SK-N-SH (cell line): ENCODE results near the gene PSMD6. TPM values are rescaled to one million over a fixed set of nuclear protein-coding genes. Genes with fewer than 3 reads are reported as not detected.

Experiments
- CTCF ChIA-PET: fragments of 300-600, 350-600 bp; formaldehyde crosslinking; extraction: SDS; loops from one replicate; lab custom pipeline; 2021; lab: Yijun Ruan, JAX
- POLR2A ChIA-PET: fragments of 350-600 bp; sonication (Branson Sonifier 250); formaldehyde crosslinking; extraction: SDS; loops from one replicate; lab custom pipeline; 2020; ENCODE audit warnings: antibody characterized with exemption, inconsistent platforms; lab: Yijun Ruan, JAX
- DNase-seq: peaks from one replicate; pipeline ENCODE4 v3.0.0; 2012
- H2AFZ ChIP-seq: fragments of 200-600 bp; sonication (generic); 2 replicates; pipeline ENCODE4 v1.8.1; 2016; ENCODE audit warnings: antibody characterized with exemption, mild to moderate bottlenecking, low read depth
- H3F3A ChIP-seq: fragments of 200-600 bp; sonication (generic); replicated peaks from 2 replicates; pipeline ENCODE3; 2016; ENCODE audit warnings: antibody characterized with exemption, mild to moderate bottlenecking; ENCODE audit not compliant: insufficient read depth
- H3K27ac ChIP-seq, 2 experiments: fragments of 200-500 bp in 1 of 2; fragments of 200-600 bp in 1 of 2; sonication (Bioruptor generic) in 1 of 2; sonication (generic), shearing (Covaris generic) in 1 of 2; 2 replicates each; pipeline versions ENCODE4 v1.5.1 to v1.6.1; 2014 to 2016; ENCODE audit warnings: low read depth in 2 of 2, inconsistent platforms in 1 of 2, low read length in 1 of 2, mild to moderate bottlenecking in 1 of 2, mixed read lengths in 1 of 2
- H3K27me3 ChIP-seq: fragments of 200-600 bp; sonication (generic), shearing (Covaris generic); 2 replicates; pipeline ENCODE4 v1.6.1; 2016; ENCODE audit warnings: mixed run types; ENCODE audit not compliant: insufficient read depth
- H3K36me3 ChIP-seq, 2 experiments: fragments of 200-500 bp in 1 of 2; fragments of 200-600 bp in 1 of 2; sonication (Bioruptor generic) in 1 of 2; sonication (generic) in 1 of 2; replicated peaks in 1 of 2; 2 replicates each; pipeline versions ENCODE3 to v1.5.1; 2014 to 2016; ENCODE audit warnings: low read length in 1 of 2, mild to moderate bottlenecking in 1 of 2; ENCODE audit not compliant: insufficient read depth in 2 of 2, control insufficient read depth in 1 of 2
- H3K4me1 ChIP-seq, 2 experiments: fragments of 200-500 bp in 1 of 2; fragments of 200-600 bp in 1 of 2; sonication (Bioruptor generic) in 1 of 2; sonication (generic), shearing (Covaris generic) in 1 of 2; 2 replicates each; pipeline versions ENCODE4 v1.5.1 to v1.6.1; 2014 to 2016; ENCODE audit warnings: low read depth in 1 of 2, low read length in 1 of 2, mixed run types in 1 of 2; ENCODE audit not compliant: insufficient read depth in 2 of 2, control insufficient read depth in 1 of 2
- H3K4me2 ChIP-seq: fragments of 200-600 bp; sonication (generic), shearing (Covaris generic); 2 replicates; pipeline ENCODE4 v1.6.1; 2017; ENCODE audit warnings: mixed run types
- H3K4me3 ChIP-seq, 2 experiments: fragments of 200-500 bp in 1 of 2; fragments of 200-600 bp in 1 of 2; sonication (Bioruptor generic) in 1 of 2; sonication (generic), shearing (Covaris generic) in 1 of 2; 2 replicates each; pipeline versions ENCODE4 v1.5.1 to v1.8.1; 2014 to 2016; ENCODE audit warnings: low read depth in 2 of 2, inconsistent platforms in 1 of 2, low read length in 1 of 2, mild to moderate bottlenecking in 1 of 2, mixed read lengths in 1 of 2, moderate library complexity in 1 of 2
- H3K79me2 ChIP-seq: fragments of 200-600 bp; sonication (generic); 2 replicates; pipeline ENCODE4 v1.8.1; 2017; ENCODE audit warnings: mild to moderate bottlenecking; ENCODE audit not compliant: insufficient read depth
- H3K9ac ChIP-seq: fragments of 200-600 bp; sonication (generic); 2 replicates; pipeline ENCODE4 v1.6.1; 2017; ENCODE audit warnings: mixed run types
- H3K9me2 ChIP-seq: fragments of 200-600 bp; sonication (generic); 2 replicates; pipeline ENCODE4 v1.6.1; 2017; ENCODE audit warnings: mixed run types
- H3K9me3 ChIP-seq: fragments of 200-600 bp; sonication (generic); 2 replicates; pipeline ENCODE4 v1.6.1; 2017; ENCODE audit warnings: mixed run types, mild to moderate bottlenecking, moderate library complexity
- H4K20me1 ChIP-seq: fragments of 200-600 bp; sonication (generic); 2 replicates; pipeline ENCODE4 v1.6.1; 2017; ENCODE audit warnings: mild to moderate bottlenecking, mixed run types; ENCODE audit not compliant: insufficient read depth
- CHD2 ChIP-seq: fragments of 150-350 bp; IDR thresholded peaks from 2 replicates; pipeline ENCODE4 v1.6.1; 2018; ENCODE audit warnings: low read length; ENCODE audit not compliant: partially characterized antibody
- EP300 ChIP-seq, 2 experiments: IDR thresholded peaks; 2 replicates each; pipeline versions ENCODE4 v1.4.0 to v1.6.1; 2012; ENCODE audit warnings: borderline replicate concordance in 1 of 2, low read depth in 1 of 2, low read length in 1 of 2
- FOSL2 ChIP-seq: IDR thresholded peaks from 2 replicates; pipeline ENCODE4 v1.4.0; 2012; ENCODE audit warnings: low read depth, mild to moderate bottlenecking, moderate library complexity, borderline replicate concordance
- FOXJ3 ChIP-seq: sonication (generic); formaldehyde crosslinking; IDR thresholded peaks from 2 replicates; pipeline ENCODE4 v1.5.1; 2020; ENCODE audit warnings: mild to moderate bottlenecking, missing genetic modification reagents
- GABPA ChIP-seq: IDR thresholded peaks from 2 replicates; pipeline ENCODE4 v1.4.0; 2012; ENCODE audit warnings: low read depth, mild to moderate bottlenecking
- IRF3 ChIP-seq: fragments of 150-350 bp; IDR thresholded peaks from 2 replicates; pipeline ENCODE4 v1.6.1; 2016; ENCODE audit warnings: mild to moderate bottlenecking, low read depth, low read length
- JUND ChIP-seq: IDR thresholded peaks from 2 replicates; pipeline ENCODE4 v1.4.0; 2012
- NFIC ChIP-seq: IDR thresholded peaks from 2 replicates; pipeline ENCODE4 v1.4.0; 2012; ENCODE audit warnings: borderline replicate concordance
- NRF1 ChIP-seq: IDR thresholded peaks from 2 replicates; pipeline ENCODE4 v1.6.1; 2012; ENCODE audit warnings: low read depth, mild to moderate bottlenecking, low read length
- POLR2AphosphoS5 ChIP-seq: IDR thresholded peaks from 2 replicates; pipeline ENCODE4 v1.6.1; 2012; ENCODE audit warnings: low read depth, low read length
- RAD21 ChIP-seq: IDR thresholded peaks from 2 replicates; pipeline ENCODE4 v1.6.1; 2012; ENCODE audit warnings: mild to moderate bottlenecking, low read length
- RCOR1 ChIP-seq: fragments of 150-350 bp; IDR thresholded peaks from 2 replicates; pipeline ENCODE4 v1.6.1; 2017; ENCODE audit warnings: antibody characterized with exemption, low read length
- RFX5 ChIP-seq: IDR thresholded peaks from 2 replicates; pipeline ENCODE4 v1.6.1; 2012; ENCODE audit warnings: mild to moderate bottlenecking, improper control_type of control experiment, low read length
- TAF1 ChIP-seq: IDR thresholded peaks from 2 replicates; pipeline ENCODE4 v1.6.1; 2012; ENCODE audit warnings: low read depth, mild to moderate bottlenecking, low read length, moderate library complexity, borderline replicate concordance
- WGBS: methylation state at CpG from one replicate; pipeline ENCODE4 v1.1.6; 2017; ENCODE audit warnings: low lambda C conversion rate; 5-methylcytosine and 5-hydroxymethylcytosine counted together
- polyA plus RNA-seq, 3 experiments: library from polyadenylated mRNA; depleted of rRNA; stranded (reverse); fragments of >200 nt; gene quantifications; 2 replicates each; pipeline ENCODE4 v1.2.3, GENCODE V29; 2012
- TF ChIP-seq, protein P1 (sequence below): fragments of 150-350 bp; IDR thresholded peaks from 2 replicates; pipeline ENCODE4 v1.6.1; 2017; ENCODE audit warnings: antibody characterized with exemption, low read length, low read depth, borderline replicate concordance
- TF ChIP-seq, protein P2 (sequence below): IDR thresholded peaks from 2 replicates; pipeline ENCODE4 v1.4.0; 2012; ENCODE audit warnings: low read depth, borderline replicate concordance
- TF ChIP-seq, protein P3 (sequence below): IDR thresholded peaks from 2 replicates; pipeline ENCODE4 v1.4.0; 2012; ENCODE audit warnings: low read depth

PSMD6 gene
- polyA plus RNA-seq, 1 of the 3 experiments (the other 2 are of a cell fraction), result 90.3 TPM

DNA sequence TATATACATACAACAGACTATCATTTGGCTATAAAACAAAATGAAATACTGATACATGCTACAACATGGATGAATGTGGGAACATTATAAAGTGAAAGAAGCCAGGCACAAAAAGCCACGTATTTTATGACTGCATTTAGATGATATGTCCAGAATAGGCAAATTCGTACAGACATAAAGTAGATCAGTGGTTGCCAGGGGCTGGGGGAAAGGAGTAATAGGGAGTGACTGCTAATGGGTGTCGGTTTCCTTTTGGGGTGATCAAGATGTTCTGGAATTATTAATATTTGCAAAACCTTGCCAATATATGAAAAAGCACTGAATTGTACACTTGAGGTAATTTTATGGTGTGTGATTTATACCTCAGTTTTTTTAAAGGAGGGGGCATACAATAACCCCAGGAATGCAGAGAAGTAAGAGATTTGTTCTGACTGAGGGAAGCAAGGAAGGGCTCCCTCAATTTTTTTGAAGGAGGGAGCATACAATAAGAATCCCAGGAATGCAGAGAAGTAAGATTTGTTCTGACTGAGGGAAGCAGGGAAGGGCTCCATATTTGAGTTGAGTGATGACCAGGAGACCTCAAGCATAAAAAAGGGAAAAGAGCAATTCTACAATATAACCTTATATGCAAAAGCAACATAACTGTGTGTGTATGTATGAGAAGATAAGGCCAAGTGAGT lies 6.2 kb downstream of the PSMD6 start:
- H3K4me2 ChIP-seq, result no peak overlapping the region
- peaks cover 24% of the 10 kb centered on the region for H3F3A ChIP-seq
- peaks cover 27% of the 10 kb centered on the region for H4K20me1 ChIP-seq
- H3K79me2 ChIP-seq, result peaks cover 73% of the 10 kb centered on the region
- CTCF ChIA-PET, result interaction anchor here (0.6 to 1.4 kb wide), 5 partner anchors 12 to 666 kb away, joined by 3 to 7 read pairs (median 3); no protein-coding TSS in a partner anchor
- no peak overlapping the region for H2AFZ ChIP-seq
- POLR2A ChIA-PET, result interaction anchor here (1.7 kb wide), 1 partner anchor 9 kb away, joined by 5 read pairs; no protein-coding TSS in a partner anchor
- peaks cover 87% of the 10 kb centered on the region in 2 experiments for H3K36me3 ChIP-seq
- whole genome bisulfite sequencing, result 93% methylated on average over 3 of the region's 3 CpGs
- H3K4me3 ChIP-seq, result no peak overlapping the region
- H3K9me3 ChIP-seq, result no peaks in the 10 kb centered on the region
- peaks cover 5 to 6% of the 10 kb centered on the region in 2 experiments; a peak in 2 of 4 replicates for H3K4me1 ChIP-seq
- no peak for TF ChIP-seq FOSL2
- TF ChIP-seq JUND, result no peak
- no peak for DNase-seq
- H3K27ac ChIP-seq, result no peak overlapping the region
- no peaks in the 10 kb centered on the region for H3K27me3 ChIP-seq
- H3K9ac ChIP-seq, result no peak overlapping the region
- no peaks in the 10 kb centered on the region for H3K9me2 ChIP-seq

- POLR2A ChIA-PET, result no interaction called here
- peaks cover 86 to 97% of the 10 kb centered on the region in 2 experiments for H3K36me3 ChIP-seq
Observed at GRCh38 chr3:64011685-64012084, 11.6 kb downstream of the PSMD6 start.

GRCh38 chr3:64010199-64010598 lies 13.1 kb downstream of the PSMD6 start:
- no peak for DNase-seq
- CTCF ChIA-PET, result interaction anchor here (0.7 to 3.1 kb wide), 7 partner anchors 11 to 289 kb away, joined by 3 to 22 read pairs (median 3); partner anchors contain the start of gene PSMD6
- no peaks in the 10 kb centered on the region for H3K9me3 ChIP-seq
- 96% methylated on average over 5 of the region's 5 CpGs for WGBS
- no peaks in the 10 kb centered on the region for H3K27me3 ChIP-seq
- H3K9me2 ChIP-seq, result no peaks in the 10 kb centered on the region
- POLR2A ChIA-PET, result no interaction called here
- H2AFZ ChIP-seq, result no peak overlapping the region
- peaks cover 95 to 99% of the 10 kb centered on the region in 2 experiments for H3K36me3 ChIP-seq
- no peak overlapping the region for H3K4me3 ChIP-seq
- H3K27ac ChIP-seq, result no peak overlapping the region
- H3K4me2 ChIP-seq, result no peak overlapping the region
- no peaks in the 10 kb centered on the region for H3K4me1 ChIP-seq
- H3F3A ChIP-seq, result peaks cover 20% of the 10 kb centered on the region
- peaks cover 40% of the 10 kb centered on the region for H3K79me2 ChIP-seq
- no peak overlapping the region for H3K9ac ChIP-seq
- H4K20me1 ChIP-seq, result peaks cover 32% of the 10 kb centered on the region
- TF ChIP-seq, protein P1, sequence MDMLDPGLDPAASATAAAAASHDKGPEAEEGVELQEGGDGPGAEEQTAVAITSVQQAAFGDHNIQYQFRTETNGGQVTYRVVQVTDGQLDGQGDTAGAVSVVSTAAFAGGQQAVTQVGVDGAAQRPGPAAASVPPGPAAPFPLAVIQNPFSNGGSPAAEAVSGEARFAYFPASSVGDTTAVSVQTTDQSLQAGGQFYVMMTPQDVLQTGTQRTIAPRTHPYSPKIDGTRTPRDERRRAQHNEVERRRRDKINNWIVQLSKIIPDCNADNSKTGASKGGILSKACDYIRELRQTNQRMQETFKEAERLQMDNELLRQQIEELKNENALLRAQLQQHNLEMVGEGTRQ, result no peak
- TF ChIP-seq NRF1 (no peak), NFIC (no peak), RFX5 (no peak), EP300 (IDR thresholded peaks at IDR 0.05; ENCODE audit: borderline replicate concordance in 1 of 2, low read depth in 1 of 2, low read length in 1 of 2) (no peak), IRF3 (no peak), RCOR1 (no peak)
- TF ChIP-seq, protein P2, sequence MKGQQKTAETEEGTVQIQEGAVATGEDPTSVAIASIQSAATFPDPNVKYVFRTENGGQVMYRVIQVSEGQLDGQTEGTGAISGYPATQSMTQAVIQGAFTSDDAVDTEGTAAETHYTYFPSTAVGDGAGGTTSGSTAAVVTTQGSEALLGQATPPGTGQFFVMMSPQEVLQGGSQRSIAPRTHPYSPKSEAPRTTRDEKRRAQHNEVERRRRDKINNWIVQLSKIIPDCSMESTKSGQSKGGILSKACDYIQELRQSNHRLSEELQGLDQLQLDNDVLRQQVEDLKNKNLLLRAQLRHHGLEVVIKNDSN, result no peak
- TF ChIP-seq, protein P3, sequence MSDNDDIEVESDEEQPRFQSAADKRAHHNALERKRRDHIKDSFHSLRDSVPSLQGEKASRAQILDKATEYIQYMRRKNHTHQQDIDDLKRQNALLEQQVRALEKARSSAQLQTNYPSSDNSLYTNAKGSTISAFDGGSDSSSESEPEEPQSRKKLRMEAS, result no peak

More at GRCh38 chr3:64011685-64012084, 11.6 kb downstream of the PSMD6 start:
- no peaks in the 10 kb centered on the region for H3K9me3 ChIP-seq
- CTCF ChIA-PET, result interaction anchor here (1.5 to 3.1 kb wide), 2 partner anchors 9 to 12 kb away, joined by 3 to 18 read pairs; partner anchors contain the start of gene PSMD6
- no peaks in the 10 kb centered on the region for H3K9me2 ChIP-seq
- H3F3A ChIP-seq, result peaks cover 20% of the 10 kb centered on the region
- H3K9ac ChIP-seq, result no peak overlapping the region
- H3K4me2 ChIP-seq, result no peak overlapping the region
- no peaks in the 10 kb centered on the region for H3K27me3 ChIP-seq
- 66% methylated on average over 5 of the region's 5 CpGs for WGBS
- no peak for DNase-seq
- peaks cover 32% of the 10 kb centered on the region for H4K20me1 ChIP-seq
- no peaks in the 10 kb centered on the region for H3K4me1 ChIP-seq
- H3K79me2 ChIP-seq, result peaks cover 47% of the 10 kb centered on the region
- H3K4me3 ChIP-seq, result no peak overlapping the region
- no peak overlapping the region for H2AFZ ChIP-seq
- no peak for TF ChIP-seq FOXJ3 (CRISPR knock-in tag)
- no peak for TF ChIP-seq RAD21
- no peak for TF ChIP-seq JUND
- TF ChIP-seq IRF3, result no peak
- TF ChIP-seq CHD2, result no peak
- TF ChIP-seq POLR2AphosphoS5, result no peak
- TF ChIP-seq TAF1, result no peak
- TF ChIP-seq FOSL2, result no peak
- TF ChIP-seq GABPA, result no peak
- peak overlapping the region in 1 of 2 experiments; percentile 23; a peak in 1 of 4 replicates for H3K27ac ChIP-seq
